BJ (cell line): ENCODE results near the gene ECSIT. TPM values are rescaled to one million over a fixed set of nuclear protein-coding genes. Genes with fewer than 3 reads are reported as not detected.

Source experiments
- CTCF ChIA-PET: fragments of 350-600 bp; formaldehyde crosslinking; extraction: SDS; loops from one replicate; lab custom pipeline; 2021; ENCODE audit warnings: antibody characterized with exemption, inconsistent platforms; lab: Yijun Ruan, JAX
- POLR2A ChIA-PET: fragments of 300-600 bp; sonication (Branson Sonifier 250); formaldehyde crosslinking; extraction: SDS; loops from one replicate; lab custom pipeline; 2021; ENCODE audit warnings: antibody characterized with exemption; lab: Charles Lee
- DNase-seq: peaks from one replicate; pipeline ENCODE4 v3.0.0-alpha.2; 2011; ENCODE audit warnings: low read depth
- H3K27me3 ChIP-seq: 2 replicates; pipeline ENCODE4 v1.6.0; 2011; ENCODE audit warnings: low read length; ENCODE audit not compliant: control insufficient read depth, insufficient read depth
- H3K36me3 ChIP-seq: 2 replicates; pipeline ENCODE4 v1.5.1; 2011; ENCODE audit warnings: low read length; ENCODE audit not compliant: control insufficient read depth, insufficient read depth
- H3K4me3 ChIP-seq: 2 replicates; pipeline ENCODE4 v1.5.1; 2011; ENCODE audit warnings: low read depth, mild to moderate bottlenecking, control low read depth, low read length
- polyA plus RNA-seq: library from polyadenylated mRNA; depleted of rRNA; stranded (reverse); fragments of >200 nt; gene quantifications from 2 replicates; pipeline ENCODE4 v1.2.3, GENCODE V29; 2011
- TF ChIP-seq, protein P1 (sequence below): IDR thresholded peaks from 2 replicates; pipeline ENCODE4 v1.5.1; 2011; ENCODE audit warnings: low read depth, mild to moderate bottlenecking, control low read depth, inconsistent platforms, low read length, moderate library complexity; ENCODE audit not compliant: insufficient read depth

The ECSIT gene
- polyA plus RNA-seq, 1 experiment = 45.2 TPM

GRCh38 chr19:11538232-11539036 lies 9.5 kb upstream of the ECSIT start, which contains the start of gene CNN1:
Gene CNN1, plus strand, starts transcription at chr19:11538851. Its CDS starts 77 bp downstream, at chr19:11538928.
- ChIA-PET POLR2A (interaction anchor here (0.6 kb wide), 2 partner anchors 192 to 1685 kb away, joined by 5 to 9 read pairs; partner anchors contain the start of gene CCDC159), CTCF (interaction anchor here (0.6 to 1.6 kb wide), 4 partner anchors 15 to 41 kb away, joined by 3 to 8 read pairs (median 5); partner anchors contain the start of gene ELOF1)
- DNase-seq = peak; percentile 51
- no peaks in the 10 kb centered on the region for H3K36me3 ChIP-seq
- H3K27me3 ChIP-seq = no peaks in the 10 kb centered on the region
- H3K4me3 ChIP-seq = peak within 1 kb of the TSS; percentile 42
- TF ChIP-seq, protein P1, sequence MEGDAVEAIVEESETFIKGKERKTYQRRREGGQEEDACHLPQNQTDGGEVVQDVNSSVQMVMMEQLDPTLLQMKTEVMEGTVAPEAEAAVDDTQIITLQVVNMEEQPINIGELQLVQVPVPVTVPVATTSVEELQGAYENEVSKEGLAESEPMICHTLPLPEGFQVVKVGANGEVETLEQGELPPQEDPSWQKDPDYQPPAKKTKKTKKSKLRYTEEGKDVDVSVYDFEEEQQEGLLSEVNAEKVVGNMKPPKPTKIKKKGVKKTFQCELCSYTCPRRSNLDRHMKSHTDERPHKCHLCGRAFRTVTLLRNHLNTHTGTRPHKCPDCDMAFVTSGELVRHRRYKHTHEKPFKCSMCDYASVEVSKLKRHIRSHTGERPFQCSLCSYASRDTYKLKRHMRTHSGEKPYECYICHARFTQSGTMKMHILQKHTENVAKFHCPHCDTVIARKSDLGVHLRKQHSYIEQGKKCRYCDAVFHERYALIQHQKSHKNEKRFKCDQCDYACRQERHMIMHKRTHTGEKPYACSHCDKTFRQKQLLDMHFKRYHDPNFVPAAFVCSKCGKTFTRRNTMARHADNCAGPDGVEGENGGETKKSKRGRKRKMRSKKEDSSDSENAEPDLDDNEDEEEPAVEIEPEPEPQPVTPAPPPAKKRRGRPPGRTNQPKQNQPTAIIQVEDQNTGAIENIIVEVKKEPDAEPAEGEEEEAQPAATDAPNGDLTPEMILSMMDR = no peak

- TF ChIP-seq, protein P1 = peak; percentile 80
- ChIA-PET CTCF (interaction anchor here (0.6 to 2.0 kb wide), 11 partner anchors 10 to 629 kb away, joined by 3 to 17 read pairs (median 5); partner anchors contain the start of gene ELOF1), POLR2A (interaction anchor here (0.8 kb wide), 1 partner anchor 449 kb away, joined by 3 read pairs; no protein-coding TSS in a partner anchor)
- no peaks in the 10 kb centered on the region for H3K36me3 ChIP-seq
- H3K27me3 ChIP-seq = no peaks in the 10 kb centered on the region
- H3K4me3 ChIP-seq = peak overlapping the region; percentile 32
- DNase-seq = peak; percentile 31
Observed at GRCh38 chr19:11535792-11536595, 7.1 kb upstream of the ECSIT start.

GRCh38 chr19:11534948-11535347 lies 6.0 kb upstream of the ECSIT start:
- TF ChIP-seq, protein P1 = no peak
- no peaks in the 10 kb centered on the region for H3K36me3 ChIP-seq
- H3K27me3 ChIP-seq = no peaks in the 10 kb centered on the region
- POLR2A ChIA-PET = no interaction called here
- H3K4me3 ChIP-seq = no peak overlapping the region
- CTCF ChIA-PET = interaction anchor here (1.2 kb wide), 2 partner anchors 16 to 33 kb away, joined by 3 read pairs; no protein-coding TSS in a partner anchor
- no peak for DNase-seq

GRCh38 chr19:11534538-11534937 lies 5.6 kb upstream of the ECSIT start:
- CTCF ChIA-PET = interaction anchor here (1.2 kb wide), 1 partner anchor 33 kb away, joined by 3 read pairs; no protein-coding TSS in a partner anchor
- TF ChIP-seq, protein P1 = no peak
- POLR2A ChIA-PET = no interaction called here

More at GRCh38 chr19:11534538-11534937, 5.6 kb upstream of the ECSIT start:
- Histone ChIP-seq H3K36me3 (no peaks in the 10 kb centered on the region), H3K4me3 (no peak overlapping the region), H3K27me3 (no peaks in the 10 kb centered on the region)
- no peak for DNase-seq
